NCI-H69 (cell line): ENCODE results near the gene RNASEL.

ENCODE experiments used
- DNase-seq: peaks from one replicate; lab custom pipeline; 2025; lab: John Stamatoyannopoulos, UW

The RNASEL gene

DNA sequence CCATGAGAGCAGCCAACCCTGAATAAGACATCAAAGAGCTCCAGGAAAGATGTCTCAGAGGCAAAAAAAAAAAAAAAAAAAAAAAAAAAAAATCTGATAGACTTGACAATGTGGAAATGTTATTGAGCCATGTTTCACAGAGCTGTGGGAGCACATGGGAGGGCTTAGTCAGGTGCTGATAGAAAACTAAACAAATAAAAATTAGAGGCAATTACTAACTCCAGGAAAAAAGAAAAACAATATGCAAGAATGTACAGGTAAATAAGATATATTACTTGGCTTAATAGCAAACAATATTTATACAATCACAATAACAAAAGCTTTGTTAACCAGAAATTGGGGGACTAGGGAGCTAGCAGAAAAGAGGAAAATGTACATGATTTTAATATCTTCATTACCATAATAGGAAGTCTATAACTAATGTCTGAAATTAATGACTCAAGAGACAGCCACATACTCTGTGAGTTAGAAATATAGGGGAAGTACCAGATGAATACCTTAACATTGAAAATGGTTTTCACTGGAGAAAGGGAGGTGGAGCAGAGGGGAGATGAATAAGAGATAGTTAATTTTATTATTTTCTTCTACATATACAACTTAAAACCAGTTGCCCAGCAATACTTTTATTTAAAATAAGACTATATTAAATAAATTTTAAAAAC, 32.0 kb upstream of the RNASEL start:
- DNase-seq = no peak

DNA sequence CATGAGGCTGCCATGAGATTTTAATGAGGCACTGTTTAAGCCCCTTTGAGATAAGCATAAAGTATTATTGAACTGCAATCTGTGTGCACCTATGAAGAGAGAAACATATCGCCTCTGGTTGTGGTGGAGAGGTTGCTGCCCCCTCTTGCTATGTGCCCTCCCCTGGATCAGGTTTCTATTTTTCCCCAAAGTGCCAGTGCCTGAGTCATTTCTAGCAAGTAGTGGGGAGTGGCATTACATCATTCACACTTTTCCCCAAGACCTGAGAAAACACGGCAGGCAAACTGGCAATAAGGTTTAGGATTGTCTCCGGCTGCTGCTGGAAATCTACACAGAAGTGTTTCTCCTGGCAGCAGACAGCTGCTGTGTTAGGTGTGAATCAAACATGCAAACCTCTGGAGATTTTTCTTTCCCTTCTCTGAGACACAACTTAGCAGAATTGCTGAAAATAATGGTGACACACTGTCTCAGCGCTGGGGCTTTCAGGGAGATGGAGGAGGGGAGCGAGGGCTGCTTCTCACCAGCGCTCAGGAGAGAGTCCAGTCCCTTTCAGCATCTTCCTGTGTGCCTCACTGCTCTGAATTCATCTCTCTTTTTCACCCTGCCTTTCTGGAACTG, 28.8 kb upstream of the RNASEL start:
- peak; percentile 88 for DNase-seq

DNA sequence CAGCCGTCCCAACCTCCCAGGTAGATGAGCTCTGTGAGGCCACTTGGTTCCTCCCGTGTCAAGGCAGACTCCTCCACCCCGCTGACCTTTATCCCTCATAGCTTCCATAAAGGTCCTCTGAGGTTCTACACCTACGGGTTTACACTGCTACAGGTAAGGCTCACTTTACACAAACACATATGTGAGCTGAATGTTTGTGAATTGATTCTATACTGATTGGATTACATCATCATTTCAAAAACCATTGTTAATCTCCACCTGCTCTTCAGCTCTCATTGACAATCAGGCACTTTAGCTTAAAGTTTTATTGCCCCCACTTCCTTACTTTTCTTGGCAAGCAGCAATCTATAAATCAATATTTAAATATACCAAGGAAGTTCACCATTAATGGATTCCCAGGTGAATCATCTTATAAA, 28.0 kb upstream of the RNASEL start:
- peak; percentile 83 for DNase-seq

- DNase-seq = peak; percentile 100
Observed at GRCh38 chr1:182616130-182617013, 27.3 kb upstream of the RNASEL start.

DNA sequence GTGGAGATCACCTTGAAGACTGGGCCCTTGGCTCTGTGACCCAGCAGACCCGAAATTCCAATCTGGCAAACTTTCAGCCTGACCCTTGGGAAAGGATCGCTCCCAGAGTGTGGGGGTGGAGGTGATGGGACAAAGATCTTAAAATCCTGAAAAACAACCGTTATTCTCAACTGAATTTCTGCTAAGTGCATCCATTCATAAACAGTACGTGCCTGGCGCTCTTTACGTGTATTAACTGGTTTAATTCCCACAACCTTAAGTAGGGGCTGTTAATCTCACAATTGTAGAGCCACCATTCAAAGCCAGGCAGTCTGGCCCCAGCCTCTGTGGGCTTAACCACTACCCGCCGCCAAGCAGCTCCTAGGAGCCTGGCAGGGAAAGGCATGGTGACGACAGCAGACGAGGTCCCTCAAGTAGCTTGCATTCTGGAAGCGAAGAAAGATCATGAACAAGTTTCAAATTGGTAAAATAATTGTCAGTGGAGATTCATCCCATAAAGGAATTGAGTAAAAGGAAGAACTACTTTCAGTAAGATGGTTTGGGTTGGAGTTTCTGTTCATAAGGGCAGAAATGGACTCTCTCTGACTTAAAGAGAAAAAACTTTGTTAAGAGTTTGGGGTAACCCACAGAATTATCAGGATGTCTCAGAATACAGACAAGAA, 26.5 kb upstream of the RNASEL start:
- peak; percentile 88 for DNase-seq

- DNase-seq = peak; percentile 97
Observed at GRCh38 chr1:182614796-182615454, 25.9 kb upstream of the RNASEL start.

GRCh38 chr1:182611787-182612186, 22.7 kb upstream of the RNASEL start:
- peak; percentile 100 for DNase-seq

GRCh38 chr1:182611326-182611725, 22.3 kb upstream of the RNASEL start:
- peak; percentile 95 for DNase-seq

DNA sequence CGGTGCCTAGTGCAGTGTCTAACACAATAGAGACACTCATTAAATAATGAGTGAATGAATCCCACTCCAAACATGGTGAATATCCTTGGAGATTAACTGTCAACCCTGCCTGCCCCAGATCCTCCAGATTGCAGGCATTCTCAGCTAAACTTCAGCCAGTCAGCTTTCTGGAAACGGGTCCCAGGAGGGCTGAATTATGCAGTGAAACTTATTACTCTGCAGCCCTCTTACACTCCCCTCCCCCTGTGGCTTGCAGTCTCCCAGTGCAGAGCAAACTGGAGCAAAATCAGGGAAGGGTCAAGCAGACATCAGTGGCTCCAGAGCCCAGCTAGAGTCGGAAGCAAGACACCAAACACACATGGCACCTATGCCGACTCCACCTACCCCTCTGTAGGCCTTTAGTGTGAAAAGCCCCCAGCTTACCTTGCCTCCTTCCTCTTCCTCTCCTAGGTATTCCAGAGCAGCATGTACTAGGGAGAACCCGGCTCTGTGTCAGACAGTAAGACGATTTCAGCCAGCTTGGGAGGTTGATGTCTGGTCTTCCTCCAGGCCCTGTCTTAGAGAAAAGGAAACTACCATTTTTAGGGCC, 21.6 kb upstream of the RNASEL start:
- DNase-seq = peak; percentile 83

- DNase-seq = peak; percentile 63
Observed at GRCh38 chr1:182608845-182609610, 20.0 kb upstream of the RNASEL start.

GRCh38 chr1:182608236-182608635, 19.2 kb upstream of the RNASEL start:
- no peak for DNase-seq

GRCh38 chr1:182607566-182607965, 18.5 kb upstream of the RNASEL start:
- no peak for DNase-seq

GRCh38 chr1:182604175-182605164, 15.4 kb upstream of the RNASEL start, which contains the start of gene RGS16:
Gene RGS16, minus strand, starts transcription at chr1:182604389. Its CDS starts 130 bp downstream, at chr1:182604259.
- DNase-seq = peak; percentile 99

DNA sequence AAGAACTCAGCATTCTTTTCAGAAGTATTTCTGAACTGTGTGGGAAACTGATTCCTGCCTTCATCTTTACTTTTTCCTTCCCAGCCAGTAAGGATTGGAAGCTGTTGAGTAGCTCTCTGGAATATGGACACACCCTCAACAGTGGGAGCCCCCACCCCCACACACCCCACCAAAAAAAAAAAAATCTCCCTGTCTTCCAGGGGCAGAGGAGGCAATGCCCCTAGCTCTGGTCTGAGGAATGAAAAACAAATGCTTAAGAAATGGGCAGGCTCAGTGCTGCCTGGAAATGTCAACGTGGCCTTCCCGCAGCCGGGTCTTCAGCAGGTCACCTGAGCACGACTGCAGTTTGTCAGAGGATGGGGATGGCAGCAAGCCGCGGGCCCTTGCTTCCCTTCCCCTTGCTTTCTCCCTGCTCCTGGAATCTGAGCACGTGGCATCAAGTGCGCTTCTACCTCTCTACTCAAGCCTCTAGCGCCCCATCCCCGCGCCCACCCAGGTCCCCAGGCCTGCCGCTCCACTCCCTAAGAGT, 14.7 kb upstream of the RNASEL start:
- no peak for DNase-seq

- DNase-seq = peak; percentile 57
Observed at GRCh38 chr1:182602935-182603645, 14.0 kb upstream of the RNASEL start.

GRCh38 chr1:182601913-182602312, 12.9 kb upstream of the RNASEL start:
- DNase-seq = peak; percentile 91

GRCh38 chr1:182601416-182601786, 12.3 kb upstream of the RNASEL start:
- DNase-seq = peak; percentile 92

DNA sequence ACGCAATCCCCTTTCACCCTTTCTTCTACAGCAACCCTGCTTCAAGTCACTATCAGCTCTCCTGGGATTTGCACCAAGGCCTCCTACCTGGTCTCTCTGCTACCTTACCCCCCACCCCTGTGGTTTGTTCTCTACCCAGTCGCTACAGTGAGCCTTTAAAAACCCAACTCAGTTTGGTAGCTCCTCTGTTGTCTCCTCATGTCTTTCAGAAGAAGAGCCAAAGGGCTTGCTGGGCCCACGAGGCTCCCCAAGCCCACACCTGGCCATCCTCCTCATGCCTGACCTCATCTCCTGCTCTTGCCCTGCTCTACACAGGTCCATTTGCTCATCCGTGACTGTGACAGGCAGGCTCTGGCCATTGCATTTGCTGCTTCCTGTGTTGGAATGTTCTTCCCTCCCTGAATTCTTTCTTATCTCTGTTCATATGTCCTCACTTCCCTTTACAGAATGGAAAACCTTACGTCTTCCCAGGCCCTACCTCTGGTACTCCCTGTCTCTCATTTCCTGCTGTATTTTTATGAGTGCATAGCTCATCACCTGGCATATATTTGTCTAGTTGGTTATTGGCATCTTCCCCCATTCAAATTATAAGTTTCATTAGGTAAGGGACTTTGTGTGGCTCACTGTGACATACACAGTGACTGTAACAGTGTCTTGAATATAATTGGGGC, 11.8 kb upstream of the RNASEL start:
- no peak for DNase-seq
